Caco-2 (cell line): Measurements from ENCODE around the gene PAWR. TPM values are rescaled to one million over a fixed set of nuclear protein-coding genes. Genes with fewer than 3 reads are reported as not detected.

ENCODE experiments used
- BruUV-seq: library from RNA; stranded (reverse); fragments of 400-500 nt; replicated peaks from 2 replicates; lab custom pipeline; 2021; lab: Mats Ljungman, UMichigan
- CTCF ChIA-PET: fragments of 300-600 bp; sonication (Branson Sonifier 250); formaldehyde crosslinking; loops from one replicate; lab custom pipeline; 2022; ENCODE audit warnings: antibody characterized with exemption; lab: Charles Lee
- POLR2A ChIA-PET: fragments of 300-600 bp; sonication (Branson Sonifier 250); formaldehyde crosslinking; loops from one replicate; lab custom pipeline; 2022; ENCODE audit warnings: antibody characterized with exemption; lab: Charles Lee
- DNase-seq, 2 experiments: peaks; one replicate each; pipeline versions ENCODE4 v3.0.0 to v3.0.0-alpha.2; 2020 to 2022
- H3K27me3 ChIP-seq: replicated peaks from 2 replicates; pipeline ENCODE4 v1.6.0; 2011; ENCODE audit warnings: low read length; ENCODE audit not compliant: control insufficient read depth, insufficient read depth
- H3K36me3 ChIP-seq: 2 replicates; pipeline ENCODE4 v1.5.1; 2011; ENCODE audit warnings: low read length; ENCODE audit not compliant: control insufficient read depth, insufficient read depth
- H3K4me1 ChIP-seq: fragments of 250-450 bp; sonication (Bioruptor Pico); 2 replicates; pipeline ENCODE4 v1.5.1; 2020; ENCODE audit warnings: mild to moderate bottlenecking
- H3K4me3 ChIP-seq: 2 replicates; pipeline ENCODE4 v1.5.1; 2011; ENCODE audit warnings: low read depth, mild to moderate bottlenecking, control low read depth, low read length
- H3K9me3 ChIP-seq: fragments of 250-450 bp; sonication (Bioruptor Pico); 2 replicates; pipeline ENCODE4 v1.5.1; 2020; ENCODE audit warnings: mild to moderate bottlenecking, moderate library complexity
- H3K27ac Mint-ChIP-seq: one replicate; pipeline ENCODE4 v1.8.0; 2022; ENCODE audit warnings: mixed read lengths; ENCODE audit not compliant: unreplicated experiment
- H3K27me3 Mint-ChIP-seq: one replicate; pipeline ENCODE4 v1.8.0; 2022; ENCODE audit warnings: mixed read lengths; ENCODE audit not compliant: insufficient read depth, unreplicated experiment
- H3K36me3 Mint-ChIP-seq: one replicate; pipeline ENCODE4 v1.8.0; 2022; ENCODE audit warnings: mild to moderate bottlenecking, mixed read lengths; ENCODE audit not compliant: insufficient read depth, unreplicated experiment
- H3K4me1 Mint-ChIP-seq: one replicate; pipeline ENCODE4 v1.8.0; 2022; ENCODE audit warnings: low read depth, mixed read lengths; ENCODE audit not compliant: unreplicated experiment
- H3K4me3 Mint-ChIP-seq: one replicate; pipeline ENCODE4 v1.8.0; 2022; ENCODE audit warnings: mild to moderate bottlenecking, moderate library complexity, mixed read lengths; ENCODE audit not compliant: unreplicated experiment
- H3K9me3 Mint-ChIP-seq: one replicate; pipeline ENCODE4 v1.8.0; 2022; ENCODE audit warnings: mixed read lengths; ENCODE audit not compliant: unreplicated experiment
- CTCF ChIP-seq, 2 experiments: fragments of 200-600 bp in 1 of 2; IDR thresholded peaks; 1 replicate in 1 of 2; 2 replicates in 1 of 2; pipeline versions ENCODE4 v1.5.1 to v1.8.0; 2011 to 2022; ENCODE audit warnings: antibody characterized with exemption in 1 of 2, control low read depth in 1 of 2, inconsistent platforms in 1 of 2, low read depth in 1 of 2, low read length in 1 of 2, mild to moderate bottlenecking in 1 of 2, moderate library complexity in 1 of 2; ENCODE audit not compliant: insufficient read depth in 1 of 2, severe bottlenecking in 1 of 2, unreplicated experiment in 1 of 2
- intact Hi-C: fragments of 100-400 bp; cut with micrococcal nuclease; formaldehyde crosslinking; loops from one replicate; pipeline ENCODE4 v1.10.0; 2022; ENCODE audit not compliant: unreplicated experiment
- total RNA-seq: library from RNA; stranded (reverse); gene quantifications from 2 replicates; pipeline ENCODE4 v1.2.3, GENCODE V29; 2022

PAWR gene
- total RNA-seq, 1 experiment from 2014 or later = 157 TPM

GRCh38 chr12:79587368-79587767 lies 103.4 kb downstream of the PAWR start:
- Mint-ChIP-seq H3K4me3 (no peak overlapping the region), H3K4me1 (no peaks in the 10 kb centered on the region), H3K27ac (no peak overlapping the region), H3K36me3 (peaks cover 59% of the 10 kb centered on the region), H3K9me3 (no peaks in the 10 kb centered on the region), H3K27me3 (no peaks in the 10 kb centered on the region)
- no peak overlapping the region for H3K4me3 ChIP-seq
- H3K4me1 ChIP-seq = no peaks in the 10 kb centered on the region
- ChIA-PET CTCF (no interaction called here), POLR2A (no interaction called here)
- H3K36me3 ChIP-seq = no peaks in the 10 kb centered on the region
- no peak for DNase-seq
- no peaks in the 10 kb centered on the region for H3K9me3 ChIP-seq
- no TSS peak for BruUV-seq
- H3K27me3 ChIP-seq = no peaks in the 10 kb centered on the region
- TF ChIP-seq CTCF (IDR thresholded peaks at IDR 0.05; ENCODE audit: insufficient read depth in 1 of 2, low read depth in 1 of 2, low read length in 1 of 2, severe bottlenecking in 1 of 2, unreplicated experiment in 1 of 2) = no peak
- intact Hi-C loops = no loop called here

GRCh38 chr12:79585147-79585546 lies 105.6 kb downstream of the PAWR start:
- Mint-ChIP-seq H3K36me3 (peaks cover 67% of the 10 kb centered on the region), H3K4me1 (no peaks in the 10 kb centered on the region), H3K9me3 (no peaks in the 10 kb centered on the region), H3K27me3 (no peaks in the 10 kb centered on the region), H3K4me3 (no peak overlapping the region), H3K27ac (no peak overlapping the region)
- DNase-seq = no peak
- Histone ChIP-seq H3K27me3 (no peaks in the 10 kb centered on the region), H3K4me3 (no peak overlapping the region), H3K36me3 (no peaks in the 10 kb centered on the region), H3K4me1 (no peaks in the 10 kb centered on the region), H3K9me3 (no peaks in the 10 kb centered on the region)
- CTCF ChIA-PET = no interaction called here
- intact Hi-C loops = no loop called here
- POLR2A ChIA-PET = no interaction called here
- no TSS peak for BruUV-seq
- TF ChIP-seq CTCF (IDR thresholded peaks at IDR 0.05; ENCODE audit: insufficient read depth in 1 of 2, low read depth in 1 of 2, low read length in 1 of 2, severe bottlenecking in 1 of 2, unreplicated experiment in 1 of 2) = no peak

GRCh38 chr12:79573820-79574219 lies 116.9 kb downstream of the PAWR start:
- POLR2A ChIA-PET = no interaction called here
- Histone ChIP-seq H3K4me1 (no peaks in the 10 kb centered on the region), H3K27me3 (no peaks in the 10 kb centered on the region), H3K9me3 (no peaks in the 10 kb centered on the region), H3K4me3 (no peak overlapping the region), H3K36me3 (peaks cover 1% of the 10 kb centered on the region; the same call in 1 of the 2 replicates)
- TF ChIP-seq CTCF (IDR thresholded peaks at IDR 0.05; ENCODE audit: insufficient read depth in 1 of 2, low read depth in 1 of 2, low read length in 1 of 2, severe bottlenecking in 1 of 2, unreplicated experiment in 1 of 2) = no peak
- H3K4me1 Mint-ChIP-seq = no peaks in the 10 kb centered on the region
- H3K27me3 Mint-ChIP-seq = no peaks in the 10 kb centered on the region
- CTCF ChIA-PET = interaction anchor here (0.6 to 0.9 kb wide), 2 partner anchors 7 to 12 kb away, joined by 3 to 4 read pairs; no protein-coding TSS in a partner anchor
- peaks cover 8% of the 10 kb centered on the region for H3K9me3 Mint-ChIP-seq
- BruUV-seq = no TSS peak
- H3K4me3 Mint-ChIP-seq = no peak overlapping the region
- H3K27ac Mint-ChIP-seq = no peak overlapping the region
- peaks cover 88% of the 10 kb centered on the region for H3K36me3 Mint-ChIP-seq
- no peak for DNase-seq
- intact Hi-C loops = no loop called here
